Stromal cell of bone marrow (primary cell): Measurements from ENCODE around the gene PHOSPHO2.
"Not testable (repeated sequence)": the region's sequence is repeated elsewhere in the genome, so short reads cannot be mapped to it uniquely, and the experiment has no call there.

Experiments
- DNase-seq: peaks from one replicate; pipeline ENCODE4 v3.0.0-alpha.2; 2012; ENCODE audit warnings: low read depth

The PHOSPHO2 gene

GRCh38 chr2:169684135-169684565 is 10.1 kb upstream of the PHOSPHO2 start:
- no peak for DNase-seq

GRCh38 chr2:169684712-169685111 is 9.6 kb upstream of the PHOSPHO2 start:
- not testable (repeated sequence) for DNase-seq

- DNase-seq: not testable (repeated sequence)
These were observed 7.4 kb upstream of the PHOSPHO2 start for GRCh38 chr2:169686825-169687224.

- DNase-seq: not testable (repeated sequence)
These were observed 6.3 kb upstream of the PHOSPHO2 start for GRCh38 chr2:169687943-169688342.

- DNase-seq: no peak
These were observed 3.3 kb upstream of the PHOSPHO2 start for GRCh38 chr2:169690958-169691357.

- no peak for DNase-seq
These were observed 1.6 kb upstream of the PHOSPHO2 start for GRCh38 chr2:169692718-169693117.

GRCh38 chr2:169693360-169693759 is 909 bp upstream of the PHOSPHO2 start:
- no peak for DNase-seq

GRCh38 chr2:169694894-169695260 is 608 bp downstream of the PHOSPHO2 start:
- no peak for DNase-seq

GRCh38 chr2:169696381-169696780 is 2.1 kb downstream of the PHOSPHO2 start:
- DNase-seq: no peak

- not testable (repeated sequence) for DNase-seq
These were observed 4.9 kb downstream of the PHOSPHO2 start for GRCh38 chr2:169699173-169699572.

GRCh38 chr2:169702996-169703395 is 8.7 kb downstream of the PHOSPHO2 start:
- DNase-seq: no peak

- DNase-seq: no peak
These were observed 10.0 kb downstream of the PHOSPHO2 start for GRCh38 chr2:169704160-169704708.

GRCh38 chr2:169705927-169706326 is 11.7 kb downstream of the PHOSPHO2 start:
- no peak for DNase-seq

- DNase-seq: no peak
These were observed 13.4 kb downstream of the PHOSPHO2 start for GRCh38 chr2:169707626-169708025.

GRCh38 chr2:169709331-169709730 is 15.1 kb downstream of the PHOSPHO2 start:
- DNase-seq: no peak

GRCh38 chr2:169709981-169710380 is 15.7 kb downstream of the PHOSPHO2 start:
- DNase-seq: no peak

GRCh38 chr2:169711751-169712509 is 17.7 kb downstream of the PHOSPHO2 start:
- no peak for DNase-seq

- DNase-seq: no peak
These were observed 18.5 kb downstream of the PHOSPHO2 start for GRCh38 chr2:169712791-169713227.

GRCh38 chr2:169713331-169713730 is 19.1 kb downstream of the PHOSPHO2 start:
- no peak for DNase-seq

- no peak for DNase-seq
These were observed 20.4 kb downstream of the PHOSPHO2 start for GRCh38 chr2:169714699-169715098.

GRCh38 chr2:169715379-169716237 is 21.3 kb downstream of the PHOSPHO2 start:
- DNase-seq: no peak

- no peak for DNase-seq
These were observed 22.1 kb downstream of the PHOSPHO2 start for GRCh38 chr2:169716238-169716886.
